ENCODE measurements around the gene BIVM.

The BIVM gene

DNA sequence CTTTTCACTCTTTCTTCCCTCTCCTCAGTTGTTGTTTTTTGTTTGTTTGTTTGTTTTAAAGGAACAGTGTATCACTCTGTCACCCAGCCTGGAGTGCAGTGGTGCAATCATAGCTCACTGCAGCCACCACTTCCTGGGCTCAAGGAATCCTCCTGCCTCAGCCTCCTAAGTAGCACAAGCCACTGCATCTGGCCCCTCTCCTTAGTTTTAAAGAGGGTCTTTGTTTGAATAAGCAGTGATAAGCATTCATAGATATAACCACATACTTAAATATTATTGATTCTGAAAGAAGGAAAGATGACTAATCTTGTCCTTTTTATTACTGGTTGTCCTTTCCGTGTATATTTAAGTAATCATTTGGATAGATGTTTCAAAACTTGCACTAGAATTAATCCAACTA is 73.6 kb downstream of the BIVM start:
- Histone ChIP-seq H3K4me3 (no peak overlapping the region), H3K36me3 (ENCODE audit: insufficient read depth, low read length) (peaks cover 57% of the 10 kb centered on the region), H3K27ac (no peak overlapping the region), H3K9ac (ENCODE audit: insufficient read length) (no peak overlapping the region), H3K9me3 (ENCODE audit: low read depth, low read length) (no peaks in the 10 kb centered on the region)
- DNase-seq (ENCODE audit: low read depth, low spot score) = no peak
- TF ChIP-seq POLR2AphosphoS5 (IDR thresholded peaks at IDR 0.05; ENCODE audit: borderline replicate concordance, low read depth, low read length) = no peak
- TF ChIP-seq FOXP2 (optimal IDR thresholded peaks at IDR 0.05; ENCODE audit: control extremely low read depth, extremely low read length, insufficient read depth) = no peak
- no peak for TF ChIP-seq EZH2 (IDR thresholded peaks at IDR 0.05)

GRCh38 chr13:102873653-102874052 is 74.7 kb downstream of the BIVM start:
- no peak overlapping the region for H3K9ac ChIP-seq (ENCODE audit: insufficient read length)
- no peaks in the 10 kb centered on the region for H3K9me3 ChIP-seq (ENCODE audit: low read depth, low read length)
- H3K27ac ChIP-seq = no peak overlapping the region
- TF ChIP-seq POLR2AphosphoS5 (IDR thresholded peaks at IDR 0.05; ENCODE audit: borderline replicate concordance, low read depth, low read length) (no peak), EZH2 (IDR thresholded peaks at IDR 0.05) (no peak), FOXP2 (optimal IDR thresholded peaks at IDR 0.05; ENCODE audit: control extremely low read depth, extremely low read length, insufficient read depth) (no peak)
- H3K4me3 ChIP-seq = no peak overlapping the region
- no peak for DNase-seq (ENCODE audit: low read depth, low spot score)
- H3K36me3 ChIP-seq (ENCODE audit: insufficient read depth, low read length) = peaks cover 50% of the 10 kb centered on the region

DNA sequence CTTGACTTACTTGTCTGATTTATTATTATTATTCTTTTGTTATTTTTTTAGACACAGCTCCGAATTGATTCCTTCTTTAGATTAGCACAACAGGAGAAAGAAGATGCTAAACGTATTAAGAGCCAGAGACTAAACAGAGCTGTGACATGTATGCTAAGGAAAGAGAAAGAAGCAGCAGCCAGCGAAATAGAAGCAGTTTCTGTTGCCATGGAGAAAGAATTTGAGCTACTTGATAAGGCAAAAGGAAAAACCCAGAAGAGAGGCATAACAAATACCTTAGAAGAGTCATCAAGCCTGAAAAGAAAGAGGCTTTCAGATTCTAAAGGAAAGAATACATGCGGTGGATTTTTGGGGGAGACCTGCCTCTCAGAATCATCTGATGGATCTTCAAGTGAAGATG is 76.3 kb downstream of the BIVM start:
- Histone ChIP-seq H3K4me3 (no peak overlapping the region), H3K9me3 (ENCODE audit: low read depth, low read length) (no peaks in the 10 kb centered on the region), H3K9ac (ENCODE audit: insufficient read length) (no peak overlapping the region), H3K27ac (no peak overlapping the region), H3K36me3 (ENCODE audit: insufficient read depth, low read length) (peaks cover 47% of the 10 kb centered on the region)
- TF ChIP-seq FOXP2 (optimal IDR thresholded peaks at IDR 0.05; ENCODE audit: control extremely low read depth, extremely low read length, insufficient read depth) (no peak), EZH2 (IDR thresholded peaks at IDR 0.05) (no peak), POLR2AphosphoS5 (IDR thresholded peaks at IDR 0.05; ENCODE audit: borderline replicate concordance, low read depth, low read length) (no peak)
- no peak for DNase-seq (ENCODE audit: low read depth, low spot score)

DNA sequence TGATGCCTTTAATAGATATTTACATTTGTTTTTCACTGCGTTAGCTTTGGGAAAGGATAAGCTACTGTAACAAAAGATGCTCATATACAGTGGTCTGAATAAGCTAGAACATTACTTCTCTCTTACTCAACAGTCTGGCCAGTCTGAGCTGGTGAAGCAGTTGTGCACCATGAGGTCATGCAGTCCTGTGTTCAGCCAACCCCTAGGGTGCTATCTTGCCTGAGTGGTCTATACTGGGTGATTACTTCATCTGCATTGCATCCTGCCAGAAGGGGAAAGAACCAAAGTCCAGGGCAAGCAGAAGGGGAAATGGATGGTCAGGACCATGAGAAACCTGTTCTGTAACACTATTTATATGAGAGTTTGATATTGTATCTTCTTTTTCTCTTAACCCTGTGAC is 78.4 kb downstream of the BIVM start:
- no peaks in the 10 kb centered on the region for H3K9me3 ChIP-seq (ENCODE audit: low read depth, low read length)
- peaks cover 40% of the 10 kb centered on the region for H3K36me3 ChIP-seq (ENCODE audit: insufficient read depth, low read length)
- no peak overlapping the region for H3K27ac ChIP-seq
- no peak overlapping the region for H3K4me3 ChIP-seq
- no peak overlapping the region for H3K9ac ChIP-seq (ENCODE audit: insufficient read length)
- TF ChIP-seq EZH2 (IDR thresholded peaks at IDR 0.05) = no peak
- TF ChIP-seq FOXP2 (optimal IDR thresholded peaks at IDR 0.05; ENCODE audit: control extremely low read depth, extremely low read length, insufficient read depth) = no peak
- no peak for TF ChIP-seq POLR2AphosphoS5 (IDR thresholded peaks at IDR 0.05; ENCODE audit: borderline replicate concordance, low read depth, low read length)
- DNase-seq (ENCODE audit: low read depth, low spot score) = no peak

DNA sequence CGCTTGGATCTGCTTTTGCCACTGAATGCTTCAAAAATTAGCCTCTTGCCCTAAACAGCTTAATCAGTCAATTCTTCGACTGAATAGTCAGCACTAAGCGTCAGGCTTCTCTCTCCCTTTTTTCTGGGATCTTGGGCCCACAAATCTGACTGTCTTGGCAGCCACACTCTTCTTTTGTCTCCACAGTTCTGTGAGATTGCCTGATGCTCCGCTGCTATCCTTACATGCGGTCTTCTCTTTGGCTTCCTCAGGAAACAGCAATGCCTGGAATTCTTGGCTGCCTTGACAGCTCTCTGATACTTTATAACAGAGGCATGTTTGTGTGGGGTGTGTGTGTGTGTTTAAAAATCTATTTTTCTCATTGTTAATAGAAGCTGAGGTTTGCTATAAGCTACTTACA is 79.6 kb downstream of the BIVM start:
- no peak for DNase-seq (ENCODE audit: low read depth, low spot score)
- peaks cover 28% of the 10 kb centered on the region for H3K36me3 ChIP-seq (ENCODE audit: insufficient read depth, low read length)
- H3K4me3 ChIP-seq = no peak overlapping the region
- H3K27ac ChIP-seq = no peak overlapping the region
- H3K9me3 ChIP-seq (ENCODE audit: low read depth, low read length) = no peaks in the 10 kb centered on the region
- no peak overlapping the region for H3K9ac ChIP-seq (ENCODE audit: insufficient read length)
- TF ChIP-seq EZH2 (IDR thresholded peaks at IDR 0.05) (no peak), FOXP2 (optimal IDR thresholded peaks at IDR 0.05; ENCODE audit: control extremely low read depth, extremely low read length, insufficient read depth) (no peak), POLR2AphosphoS5 (IDR thresholded peaks at IDR 0.05; ENCODE audit: borderline replicate concordance, low read depth, low read length) (no peak)

- Histone ChIP-seq H3K4me3 (no peak overlapping the region), H3K36me3 (ENCODE audit: insufficient read depth, low read length) (peaks cover 14% of the 10 kb centered on the region), H3K27ac (no peak overlapping the region), H3K9ac (ENCODE audit: insufficient read length) (no peak overlapping the region), H3K9me3 (ENCODE audit: low read depth, low read length) (no peaks in the 10 kb centered on the region)
- TF ChIP-seq FOXP2 (optimal IDR thresholded peaks at IDR 0.05; ENCODE audit: control extremely low read depth, extremely low read length, insufficient read depth) (no peak), EZH2 (IDR thresholded peaks at IDR 0.05) (no peak), POLR2AphosphoS5 (IDR thresholded peaks at IDR 0.05; ENCODE audit: borderline replicate concordance, low read depth, low read length) (no peak)
- DNase-seq (ENCODE audit: low read depth, low spot score) = no peak
These were observed 81.0 kb downstream of the BIVM start for GRCh38 chr13:102879793-102880499.

DNA sequence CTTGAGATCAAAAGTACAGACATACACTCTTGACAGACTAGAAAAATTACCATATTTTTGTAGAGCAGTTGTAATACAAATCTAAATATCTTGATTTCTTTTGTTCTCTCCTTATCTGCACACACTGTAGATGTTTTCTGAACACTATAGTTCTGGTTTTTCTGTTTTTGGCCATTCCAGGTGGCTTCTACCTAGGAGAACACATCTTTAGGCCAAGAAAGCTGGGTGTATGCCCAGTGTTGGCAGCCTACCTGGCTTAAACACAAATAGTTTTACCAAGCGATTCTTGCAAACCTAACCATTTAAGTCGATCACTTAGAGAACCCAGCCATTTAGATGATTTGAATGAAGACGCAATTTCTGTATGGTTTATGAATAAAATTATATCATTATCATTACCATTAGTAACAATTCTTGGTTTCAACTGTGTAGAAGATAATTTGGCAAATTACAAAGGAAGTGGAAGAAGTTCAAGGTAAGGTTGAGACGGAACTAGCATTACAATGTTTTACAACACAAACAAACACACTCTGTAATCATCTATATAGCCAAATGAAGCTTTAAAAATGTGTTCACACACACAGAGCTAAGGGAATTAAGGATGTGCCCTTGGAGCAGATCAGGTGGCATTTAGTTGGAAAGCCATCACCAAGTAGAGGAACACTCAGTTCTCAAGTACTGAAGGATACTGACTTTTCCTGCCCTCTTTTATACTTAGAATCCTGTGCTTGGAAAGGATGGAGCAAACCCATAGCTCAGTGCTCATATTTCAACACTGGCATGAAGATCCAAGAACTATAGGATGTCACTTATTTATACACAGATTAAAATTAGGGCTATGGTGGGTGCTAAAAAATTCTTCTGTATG is 83.1 kb downstream of the BIVM start:
- TF ChIP-seq FOXP2 (optimal IDR thresholded peaks at IDR 0.05; ENCODE audit: control extremely low read depth, extremely low read length, insufficient read depth) = no peak
- no peak for TF ChIP-seq EZH2 (IDR thresholded peaks at IDR 0.05)
- no peak for TF ChIP-seq POLR2AphosphoS5 (IDR thresholded peaks at IDR 0.05; ENCODE audit: borderline replicate concordance, low read depth, low read length)
- Histone ChIP-seq H3K9ac (ENCODE audit: insufficient read length) (no peak overlapping the region), H3K27ac (no peak overlapping the region), H3K9me3 (ENCODE audit: low read depth, low read length) (no peaks in the 10 kb centered on the region), H3K4me3 (no peak overlapping the region), H3K36me3 (ENCODE audit: insufficient read depth, low read length) (no peaks in the 10 kb centered on the region)
- no peak for DNase-seq (ENCODE audit: low read depth, low spot score)

Measured in SK-N-MC (cell line).